DMS 273 treated with DMSO at 0.1 percent for 48 hours (cell line): ENCODE results near the gene SLC9A3.
"Not testable (repeated sequence)": the region's sequence is repeated elsewhere in the genome, so short reads cannot be mapped to it uniquely, and the experiment has no call there.

Source experiments
- DNase-seq: peaks from one replicate; lab custom pipeline; 2025; lab: John Stamatoyannopoulos, UW

The SLC9A3 gene

GRCh38 chr5:474840-475661 is 49.2 kb downstream of the SLC9A3 start:
- DNase-seq: no peak

DNA sequence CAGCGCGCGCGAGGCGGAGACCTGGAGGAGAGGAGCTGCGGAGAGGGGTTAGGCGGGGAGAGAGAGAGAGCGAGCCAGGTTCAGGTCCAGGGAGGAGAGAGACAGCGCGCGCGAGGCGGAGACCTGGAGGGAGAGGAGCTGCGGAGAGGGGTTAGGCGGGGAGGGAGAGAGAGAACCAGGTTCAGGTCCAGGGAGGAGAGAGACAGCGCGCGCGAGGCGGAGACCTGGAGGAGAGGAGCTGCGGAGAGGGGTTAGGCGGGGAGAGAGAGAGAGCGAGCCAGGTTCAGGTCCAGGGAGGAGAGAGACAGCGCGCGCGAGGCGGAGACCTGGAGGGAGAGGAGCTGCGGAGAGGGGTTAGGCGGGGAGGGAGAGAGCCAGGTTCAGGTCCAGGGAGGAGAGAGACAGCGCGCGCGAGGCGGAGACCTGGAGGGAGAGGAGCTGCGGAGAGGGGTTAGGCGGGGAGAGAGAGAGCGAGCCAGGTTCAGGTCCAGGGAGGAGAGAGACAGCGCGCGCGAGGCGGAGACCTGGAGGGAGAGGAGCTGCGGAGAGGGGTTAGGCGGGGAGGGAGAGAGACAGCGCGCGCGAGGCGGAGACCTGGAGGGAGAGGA is 49.9 kb downstream of the SLC9A3 start:
- not testable (repeated sequence) for DNase-seq

DNA sequence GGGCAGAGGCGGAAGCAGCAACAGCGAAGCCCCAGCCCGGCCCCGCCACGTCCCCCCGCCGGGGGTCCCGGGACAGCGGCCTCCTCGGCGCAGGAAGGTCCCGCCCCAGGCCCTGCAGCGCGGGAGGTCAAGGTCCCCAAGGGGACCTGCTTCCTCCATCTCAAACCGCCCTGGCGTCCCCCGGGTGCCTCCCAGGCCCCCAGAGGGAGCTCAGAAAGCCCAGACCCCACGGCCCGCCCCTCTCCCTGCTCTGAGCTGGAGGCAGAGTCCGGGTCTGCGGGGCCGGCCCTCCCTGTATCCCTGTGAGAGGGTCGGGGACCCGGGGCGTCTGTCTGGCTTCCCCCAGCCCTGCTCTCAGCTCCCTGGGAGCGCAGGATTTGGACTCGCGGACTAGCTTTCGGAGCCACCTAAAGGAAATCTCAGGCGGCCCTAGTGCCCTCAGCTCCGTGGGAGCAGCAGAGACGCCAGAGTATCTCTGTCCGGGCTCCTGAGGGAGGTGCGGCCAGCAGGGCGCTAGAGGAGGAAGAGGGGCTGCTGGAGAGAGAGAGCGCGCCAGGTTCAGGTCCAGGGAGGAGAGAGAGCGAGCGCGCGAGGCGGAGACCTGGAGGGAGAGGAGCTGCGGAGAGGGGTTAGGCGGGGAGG is 50.6 kb downstream of the SLC9A3 start:
- DNase-seq: no peak

GRCh38 chr5:472656-473550 is 51.3 kb downstream of the SLC9A3 start:
- DNase-seq: peak; percentile 26

DNA sequence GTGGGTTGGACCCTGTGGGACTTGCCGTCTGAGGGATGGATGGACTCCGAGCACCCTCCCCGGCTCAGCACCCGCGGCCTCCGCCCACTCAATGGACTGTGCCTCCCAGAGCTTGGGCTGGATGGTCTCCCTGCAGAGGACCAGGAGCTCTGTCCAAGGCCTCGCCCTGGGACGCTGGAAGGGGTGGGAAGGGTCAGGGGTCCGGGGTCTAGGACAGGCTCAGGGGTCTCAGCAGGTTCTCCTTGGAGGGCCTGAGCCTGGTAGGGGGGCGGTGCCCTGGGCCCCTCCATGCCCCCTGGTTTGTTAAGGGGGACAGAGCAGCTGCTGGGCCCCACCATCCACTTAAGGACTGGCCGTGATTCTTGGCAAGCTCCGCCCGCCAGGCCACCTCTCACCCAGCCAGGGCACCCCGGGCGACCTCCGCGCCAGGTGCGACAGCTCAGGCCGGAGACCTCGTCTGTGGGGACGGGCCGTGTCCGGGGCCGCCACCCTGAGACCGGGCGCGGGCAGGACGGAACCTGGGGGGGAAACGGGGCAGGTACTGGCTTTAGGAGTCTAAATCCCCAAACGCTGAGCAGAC is 52.1 kb downstream of the SLC9A3 start:
- no peak for DNase-seq

DNA sequence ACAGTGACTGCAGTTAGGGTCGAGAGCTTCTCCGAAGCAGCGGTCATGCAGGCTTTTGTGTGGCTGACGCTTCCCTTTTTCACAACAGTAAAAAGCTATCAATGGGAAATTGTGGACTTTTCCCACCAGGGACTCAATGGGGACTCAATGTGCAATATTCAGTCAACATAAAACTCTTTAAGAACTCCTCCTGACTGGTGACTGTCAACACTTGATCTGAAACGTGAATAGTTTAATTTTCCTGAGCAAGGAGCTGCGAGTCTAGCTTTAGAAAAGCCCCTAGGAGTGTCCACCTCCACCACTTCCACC is 52.5 kb downstream of the SLC9A3 start:
- DNase-seq: no peak

DNA sequence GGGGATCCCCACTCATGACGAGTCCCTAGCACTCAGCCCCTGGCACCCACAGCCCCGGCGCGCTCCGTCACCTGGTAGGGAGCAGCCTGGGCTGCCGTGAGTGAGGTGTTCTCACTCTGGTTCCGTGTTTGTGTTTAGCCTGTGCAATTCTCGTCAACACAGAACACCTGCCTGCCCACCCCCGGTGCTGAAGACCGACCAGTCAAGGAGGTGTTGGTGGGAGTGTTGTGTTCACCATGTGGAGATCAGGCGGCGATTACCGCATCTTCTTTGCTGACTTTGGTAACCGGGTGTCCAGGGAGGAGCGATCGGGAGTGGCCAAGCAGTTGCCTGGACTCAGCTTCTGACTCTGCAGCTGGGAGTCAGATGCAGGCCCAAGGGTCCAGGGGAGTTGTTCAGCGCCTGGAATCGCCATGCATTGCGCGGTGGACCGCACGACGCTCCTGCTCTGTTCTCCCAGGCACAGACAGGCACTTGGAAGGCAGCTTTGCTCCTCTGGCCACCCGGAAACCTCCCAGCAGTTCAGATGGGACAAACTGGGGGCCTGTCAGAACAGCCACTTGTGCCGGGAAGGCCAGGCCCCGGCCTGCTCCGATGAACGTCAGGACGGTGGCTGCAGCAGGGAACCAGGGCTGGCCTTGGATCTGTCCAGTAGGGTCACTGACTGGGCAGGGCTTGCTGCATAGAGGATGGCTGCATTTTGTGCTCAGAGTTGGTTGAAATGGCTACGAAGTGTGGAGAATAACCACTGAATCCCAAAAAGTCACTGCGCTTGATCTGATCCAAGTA is 53.1 kb downstream of the SLC9A3 start:
- DNase-seq: no peak

GRCh38 chr5:469752-470483 is 54.3 kb downstream of the SLC9A3 start:
- DNase-seq: no peak

DNA sequence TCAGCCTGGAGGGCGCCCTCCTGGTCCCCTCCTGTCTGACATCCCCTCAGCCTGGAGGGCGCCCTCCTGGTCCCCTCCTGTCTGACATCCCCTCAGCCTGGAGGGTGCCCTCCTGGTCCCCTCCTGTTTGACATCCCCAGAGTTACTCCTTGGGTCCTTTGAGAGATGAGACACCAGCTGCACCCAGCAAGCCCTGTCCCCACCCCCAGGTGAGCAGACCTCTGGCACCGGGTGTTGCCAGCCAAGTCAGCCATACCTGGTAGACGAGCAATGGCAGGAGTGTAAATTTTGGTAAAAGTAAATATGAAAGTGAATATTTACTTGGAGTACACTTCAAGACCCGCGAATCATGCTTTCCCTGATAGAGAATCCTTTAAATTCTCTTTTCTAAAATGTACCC is 55.8 kb downstream of the SLC9A3 start:
- no peak for DNase-seq

- DNase-seq: no peak
Observed at GRCh38 chr5:466661-467310, 57.5 kb downstream of the SLC9A3 start.

- no peak for DNase-seq
Observed at GRCh38 chr5:465591-466403, 58.5 kb downstream of the SLC9A3 start.

GRCh38 chr5:464843-465590 is 59.2 kb downstream of the SLC9A3 start:
- no peak for DNase-seq

- no peak for DNase-seq
Observed at GRCh38 chr5:464446-464842, 59.8 kb downstream of the SLC9A3 start.

DNA sequence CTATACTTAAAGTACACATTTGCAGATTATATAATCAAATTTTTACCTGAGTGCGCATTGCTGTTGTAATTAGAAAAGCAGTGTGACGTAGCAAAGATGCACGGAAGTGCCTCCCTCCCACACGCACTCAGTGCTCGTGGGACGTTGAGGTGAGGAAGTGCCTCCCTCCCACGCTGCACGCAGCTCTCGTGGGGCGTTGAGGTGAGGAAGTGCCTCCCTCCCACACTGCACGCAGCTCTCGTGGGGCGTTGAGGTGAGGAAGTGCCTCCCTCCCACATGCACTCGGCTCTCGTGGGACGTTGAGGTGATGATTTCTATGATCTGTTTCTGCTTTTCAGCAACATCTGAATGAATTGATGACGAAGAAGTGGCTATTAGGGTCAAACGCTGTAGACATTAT is 60.3 kb downstream of the SLC9A3 start:
- no peak for DNase-seq

GRCh38 chr5:463301-463700 is 60.9 kb downstream of the SLC9A3 start:
- DNase-seq: no peak

DNA sequence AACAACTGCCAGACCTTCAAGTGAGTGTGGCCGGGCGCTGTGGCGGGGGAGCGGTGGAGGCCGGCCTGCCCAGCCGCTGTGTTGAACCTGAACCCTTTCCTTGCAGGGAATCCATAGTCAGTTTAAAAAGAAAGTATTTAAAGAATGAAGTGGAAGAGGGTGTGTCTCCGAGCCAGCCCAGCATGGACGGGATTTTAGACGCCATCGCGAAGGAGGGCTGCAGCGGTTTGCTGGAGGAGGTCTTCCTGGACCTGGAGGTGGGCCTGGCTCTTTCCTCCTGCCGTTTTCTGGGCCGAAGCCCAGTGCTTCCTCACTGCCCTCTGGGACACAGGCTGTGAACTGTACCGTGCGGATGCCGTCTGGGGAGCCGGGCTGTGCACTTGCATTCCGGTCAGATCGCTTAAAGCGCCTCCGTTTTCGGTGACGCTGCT is 62.2 kb downstream of the SLC9A3 start:
- no peak for DNase-seq

DNA sequence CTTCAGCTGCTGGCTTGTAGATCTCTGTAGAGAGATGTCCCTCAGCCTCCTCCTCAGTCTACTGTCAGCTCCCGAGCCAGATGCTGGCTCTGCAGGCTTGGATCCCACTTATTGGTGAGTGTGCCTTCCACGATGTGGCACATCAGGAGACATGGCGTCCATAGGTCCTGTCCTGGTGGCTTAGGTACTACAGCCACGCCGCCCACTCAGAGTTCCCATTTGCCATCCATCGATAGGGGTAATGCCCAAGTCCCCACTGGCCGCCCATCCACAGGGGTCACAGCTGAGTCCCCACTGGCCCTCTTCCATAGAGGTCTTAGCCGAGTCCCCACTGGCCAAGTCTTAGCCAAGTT is 64.0 kb downstream of the SLC9A3 start:
- DNase-seq: no peak

GRCh38 chr5:459562-460272 is 64.5 kb downstream of the SLC9A3 start:
- no peak for DNase-seq
